Measurements from ENCODE around the gene CPA4. TPM values are rescaled to one million over a fixed set of nuclear protein-coding genes. Genes with fewer than 3 reads are reported as not detected.

The CPA4 gene
- total RNA-seq, 4 donors from 2014 or later: not detected

- H3K27me3 ChIP-seq: no peaks in the 10 kb centered on the region
- no peaks in the 10 kb centered on the region for H3K36me3 ChIP-seq
- H3K4me1 ChIP-seq: no peaks in the 10 kb centered on the region
- no peak for DNase-seq
- intact Hi-C loops (cut with DNase I): loop anchor here (10.0 kb wide), 1 partner anchor 206 kb away; no protein-coding TSS in a partner anchor
- no peaks in the 10 kb centered on the region for H3K9me3 ChIP-seq
- TF ChIP-seq POLR2A (IDR thresholded peaks at IDR 0.05): no peak
- TF ChIP-seq CTCF (IDR thresholded peaks at IDR 0.05): no peak
- no peak overlapping the region for H3K4me3 ChIP-seq (replicated peaks in 1 of 3)
- H3K27ac ChIP-seq: no peak overlapping the region
Observed at GRCh38 chr7:130278860-130279259, 14.1 kb upstream of the CPA4 start.

GRCh38 chr7:130279286-130279685 is 13.7 kb upstream of the CPA4 start:
- no peaks in the 10 kb centered on the region for H3K9me3 ChIP-seq
- intact Hi-C loops (cut with DNase I): loop anchor here (10.0 kb wide), 1 partner anchor 206 kb away; no protein-coding TSS in a partner anchor
- H3K27me3 ChIP-seq: no peaks in the 10 kb centered on the region
- DNase-seq: no peak
- TF ChIP-seq POLR2A (IDR thresholded peaks at IDR 0.05) (no peak), CTCF (IDR thresholded peaks at IDR 0.05) (no peak)
- 79 to 81% methylated on average over 2 of the region's 2 CpGs for WGBS, 2 donors
- H3K27ac ChIP-seq: no peak overlapping the region
- no peak overlapping the region for H3K4me3 ChIP-seq (replicated peaks in 1 of 3)
- no peaks in the 10 kb centered on the region for H3K4me1 ChIP-seq
- no peaks in the 10 kb centered on the region for H3K36me3 ChIP-seq

- intact Hi-C loops (cut with DNase I): loop anchor here (10.0 kb wide), 1 partner anchor 205 kb away; no protein-coding TSS in a partner anchor
- Histone ChIP-seq H3K27ac (no peak overlapping the region), H3K9me3 (no peaks in the 10 kb centered on the region), H3K4me3 (replicated peaks in 1 of 3) (no peak overlapping the region), H3K4me1 (no peaks in the 10 kb centered on the region), H3K36me3 (no peaks in the 10 kb centered on the region), H3K27me3 (no peaks in the 10 kb centered on the region)
- TF ChIP-seq POLR2A (IDR thresholded peaks at IDR 0.05): no peak
- TF ChIP-seq CTCF (IDR thresholded peaks at IDR 0.05): no peak
- WGBS, 2 donors: 94 to 100% methylated on average over 1 of the region's 1 CpG
- no peak for DNase-seq
Observed at GRCh38 chr7:130279906-130280305, 13.1 kb upstream of the CPA4 start.

- H3K27ac ChIP-seq: no peak overlapping the region
- no peaks in the 10 kb centered on the region for H3K36me3 ChIP-seq
- no peaks in the 10 kb centered on the region for H3K4me1 ChIP-seq
- no peak overlapping the region for H3K4me3 ChIP-seq (replicated peaks in 1 of 3)
- H3K27me3 ChIP-seq: no peaks in the 10 kb centered on the region
- no peaks in the 10 kb centered on the region for H3K9me3 ChIP-seq
- intact Hi-C loops (cut with DNase I): no loop called here
- no peak for DNase-seq
- WGBS, 2 donors: 64 to 86% methylated on average over 1 of the region's 1 CpG
- TF ChIP-seq POLR2A (IDR thresholded peaks at IDR 0.05) (no peak), CTCF (IDR thresholded peaks at IDR 0.05) (no peak)
Observed at GRCh38 chr7:130281260-130281659, 11.7 kb upstream of the CPA4 start.

- H3K9me3 ChIP-seq: no peaks in the 10 kb centered on the region
- TF ChIP-seq CTCF (IDR thresholded peaks at IDR 0.05) (no peak), POLR2A (IDR thresholded peaks at IDR 0.05) (no peak)
- H3K27ac ChIP-seq: no peak overlapping the region
- no peaks in the 10 kb centered on the region for H3K27me3 ChIP-seq
- WGBS, 2 donors: 67 to 92% methylated on average over 1 of the region's 1 CpG
- intact Hi-C loops (cut with DNase I): no loop called here
- no peak for DNase-seq
- H3K4me3 ChIP-seq (replicated peaks in 1 of 3): no peak overlapping the region
- H3K4me1 ChIP-seq: no peaks in the 10 kb centered on the region
- no peaks in the 10 kb centered on the region for H3K36me3 ChIP-seq
Observed at GRCh38 chr7:130286881-130287280, 6.1 kb upstream of the CPA4 start.
